ENCODE measurements around the gene ZMIZ1. TPM values are rescaled to one million over a fixed set of nuclear protein-coding genes. Genes with fewer than 3 reads are reported as not detected.

Gene ZMIZ1
- total RNA-seq, 1 experiment from 2014 or later, result 28.4 TPM

GRCh38 chr10:79162022-79162421 lies 93.3 kb downstream of the ZMIZ1 start (continued):
- TF ChIP-seq REST (IDR thresholded peaks at IDR 0.05; ENCODE audit: low read depth), result no peak
- TF ChIP-seq MAX (IDR thresholded peaks at IDR 0.05), result no peak
- no peak for TF ChIP-seq ATF3 (IDR thresholded peaks at IDR 0.05)
- no peak for TF ChIP-seq SRF (IDR thresholded peaks at IDR 0.05; ENCODE audit: low read depth)
- TF ChIP-seq TCF7L2 (IDR thresholded peaks at IDR 0.05; ENCODE audit: borderline replicate concordance, extremely low read depth, insufficient read depth, insufficient read length), result no peak
- TF ChIP-seq POLR2A (IDR thresholded peaks at IDR 0.05; ENCODE audit: borderline replicate concordance, extremely low read depth, insufficient read depth, insufficient read length), result no peak
- TF ChIP-seq JUND (IDR thresholded peaks at IDR 0.05), result no peak
- TF ChIP-seq FOSL1 (IDR thresholded peaks at IDR 0.05; ENCODE audit: low read depth), result no peak

- no peak overlapping the region for H3K4me3 ChIP-seq (replicated peaks in 1 of 2; ENCODE audit: low read depth in 1 of 2, low read length in 2 of 2)
- H3K4me2 ChIP-seq (ENCODE audit: low read length), result no peak overlapping the region
- RAD21 ChIA-PET (ENCODE audit: low non-redundant PET in 1 of 2, low total read pairs in 2 of 2, uncharacterized antibody in 2 of 2, unreplicated experiment in 2 of 2), result interaction anchor here in 1 of 2 experiments (0.6 kb wide), 1 partner anchor 40 kb away, joined by 7 read pairs; no protein-coding TSS in a partner anchor
- no peaks in the 10 kb centered on the region for H3K27me3 ChIP-seq (ENCODE audit: insufficient read depth, low read length)
- H2AFZ ChIP-seq (ENCODE audit: low read depth, low read length, poor library complexity, severe bottlenecking), result no peak overlapping the region
- H3K9ac ChIP-seq (ENCODE audit: low read length), result no peak overlapping the region
- H3K36me3 ChIP-seq (ENCODE audit: control insufficient read depth in 1 of 2, insufficient read depth in 2 of 2, low read length in 2 of 2), result no peaks in the 10 kb centered on the region; a peak in 1 of 4 replicates
- H3K4me1 ChIP-seq (ENCODE audit: control insufficient read depth in 1 of 2, insufficient read depth in 2 of 2, low read length in 2 of 2), result peaks cover 7 to 30% of the 10 kb centered on the region in 2 experiments
- TF ChIP-seq SRF (IDR thresholded peaks at IDR 0.05; ENCODE audit: low read depth) (no peak), YY1 (IDR thresholded peaks at IDR 0.05; ENCODE audit: extremely low read depth, insufficient replicate concordance, low read depth, low read length) (no peak), JUND (IDR thresholded peaks at IDR 0.05) (no peak), TCF7L2 (IDR thresholded peaks at IDR 0.05; ENCODE audit: borderline replicate concordance, extremely low read depth, insufficient read depth, insufficient read length) (no peak), ATF3 (IDR thresholded peaks at IDR 0.05) (no peak), EZH2phosphoT487 (IDR thresholded peaks at IDR 0.05; ENCODE audit: borderline replicate concordance) (no peak)
- H3K79me2 ChIP-seq (ENCODE audit: insufficient read depth, low read length), result peaks cover 4% of the 10 kb centered on the region; the same call in 1 of the 2 replicates
- no peak for ATAC-seq
- no peaks in the 10 kb centered on the region for H4K20me1 ChIP-seq (ENCODE audit: insufficient read depth)
- DNase-seq (ENCODE audit: low read depth, low spot score), result no peak
- no peaks in the 10 kb centered on the region for H3K9me3 ChIP-seq (ENCODE audit: control insufficient read depth in 1 of 2, insufficient read depth in 1 of 2, low read depth in 1 of 2, low read length in 2 of 2)
- no peak overlapping the region for H3K27ac ChIP-seq (ENCODE audit: low read depth, low read length)
- H3K9me2 ChIP-seq (ENCODE audit: insufficient read depth), result no peaks in the 10 kb centered on the region
- intact Hi-C loops (cut with micrococcal nuclease), result no loop called here
- BruUV-seq (replicated peaks), result no TSS peak
- POLR2A ChIA-PET, result no interaction called here
- CTCF ChIA-PET, result no interaction called here
These were observed 94.3 kb downstream of the ZMIZ1 start for GRCh38 chr10:79162861-79163665.
